CD4-positive, alpha-beta T cell (primary cell): Measurements from ENCODE around the gene ANKRD6. TPM values are rescaled to one million over a fixed set of nuclear protein-coding genes. Genes with fewer than 3 reads are reported as not detected.

ENCODE experiments used
- ATAC-seq: fragments of 200-7000 bp; cut with Tn5 transposase; one replicate; pipeline ENCODE4 v1.10.0; 2022; ENCODE audit warnings: mild to moderate bottlenecking; ENCODE audit not compliant: poor library complexity
- CTCF ChIA-PET: fragments of 350-600 bp; sonication (Branson Sonifier 250); formaldehyde crosslinking; loops from one replicate; lab custom pipeline; 2021; ENCODE audit warnings: antibody characterized with exemption, inconsistent platforms; lab: Charles Lee
- POLR2A ChIA-PET: fragments of 350-600 bp; sonication (Branson Sonifier 250); formaldehyde crosslinking; loops from one replicate; lab custom pipeline; 2021; ENCODE audit warnings: antibody characterized with exemption, inconsistent platforms; lab: Charles Lee
- DNase-seq, 14 experiments: peaks; one replicate each; pipeline ENCODE4 v3.0.0-alpha.2; 2013 to 2020; ENCODE audit warnings: mixed read lengths in 2 of 14
- H3K27ac ChIP-seq, 2 donors: one replicate each; pipeline versions ENCODE4 v1.5.1 to v1.7.0; 2013; ENCODE audit warnings: low read length in 2 of 2, low read depth in 1 of 2, mild to moderate bottlenecking in 1 of 2
- H3K27me3 ChIP-seq, 2 experiments: 1 replicate in 1 of 2; 2 replicates in 1 of 2; pipeline versions ENCODE4 v1.6.1 to v1.7.0; 2013; ENCODE audit warnings: low read length in 2 of 2, control low read depth in 1 of 2, mild to moderate bottlenecking in 1 of 2, moderate library complexity in 1 of 2; ENCODE audit not compliant: insufficient read depth in 2 of 2, control insufficient read depth in 1 of 2
- H3K36me3 ChIP-seq: one replicate; pipeline ENCODE4 v1.6.1; 2013; ENCODE audit warnings: low read length, control low read depth; ENCODE audit not compliant: insufficient read depth
- H3K4me1 ChIP-seq: one replicate; pipeline ENCODE4 v1.6.1; 2013; ENCODE audit warnings: low read length, control low read depth; ENCODE audit not compliant: insufficient read depth
- H3K4me3 ChIP-seq: one replicate; pipeline ENCODE4 v1.5.1; 2013; ENCODE audit warnings: mild to moderate bottlenecking, low read length, moderate library complexity
- H3K9me3 ChIP-seq, 2 experiments: 1 replicate in 1 of 2; 2 replicates in 1 of 2; pipeline versions ENCODE4 v1.6.1 to v1.7.0; 2013; ENCODE audit warnings: low read length in 2 of 2, mild to moderate bottlenecking in 2 of 2, control low read depth in 1 of 2, moderate library complexity in 1 of 2; ENCODE audit not compliant: control insufficient read depth in 1 of 2, insufficient read depth in 1 of 2
- H3K27ac Mint-ChIP-seq: one replicate; pipeline ENCODE4 v1.8.0; 2020; ENCODE audit warnings: mixed read lengths
- H3K27me3 Mint-ChIP-seq: one replicate; pipeline ENCODE4 v1.8.0; 2021; ENCODE audit warnings: mixed read lengths
- H3K36me3 Mint-ChIP-seq: one replicate; pipeline ENCODE4 v1.8.0; 2021; ENCODE audit warnings: low read depth, mixed read lengths
- H3K4me1 Mint-ChIP-seq: one replicate; pipeline ENCODE4 v1.8.0; 2021; ENCODE audit warnings: low read depth, mixed read lengths
- H3K4me3 Mint-ChIP-seq: one replicate; pipeline ENCODE4 v1.8.0; 2020; ENCODE audit warnings: mild to moderate bottlenecking, mixed read lengths
- H3K9me3 Mint-ChIP-seq: one replicate; pipeline ENCODE4 v1.8.0; 2020; ENCODE audit warnings: mixed read lengths
- intact Hi-C, 2 experiments: fragments of 100-400 bp; cut with DNase I in 1 of 2; cut with micrococcal nuclease in 1 of 2; formaldehyde crosslinking; loops; one replicate each; pipeline versions ENCODE4 v1.15.1 to v1.9.0; 2023 to 2025; cut with DNase I, micrococcal nuclease
- total RNA-seq, 174 experiments: library from RNA in 2 of 174; stranded (reverse) in 2 of 174; gene quantifications; one replicate each; pipeline ENCODE4 v1.2.3 and lab custom pipeline; 2021 to 2026
- TF ChIP-seq, protein P1 (sequence below): fragments of 200-600 bp; IDR thresholded peaks from one replicate; pipeline ENCODE4 v1.8.0; 2022; ENCODE audit warnings: antibody characterized with exemption, mild to moderate bottlenecking

Gene ANKRD6
- total RNA-seq, 2 experiments from 2014 or later: 3.8 to 4.8 TPM

GRCh38 chr6:89413006-89413400 is 19.9 kb upstream of the ANKRD6 start:
- no peaks in the 10 kb centered on the region for H3K9me3 ChIP-seq
- CTCF ChIA-PET: interaction anchor here (1.0 kb wide), 1 partner anchor 37 kb away, joined by 3 read pairs; no protein-coding TSS in a partner anchor

DNA sequence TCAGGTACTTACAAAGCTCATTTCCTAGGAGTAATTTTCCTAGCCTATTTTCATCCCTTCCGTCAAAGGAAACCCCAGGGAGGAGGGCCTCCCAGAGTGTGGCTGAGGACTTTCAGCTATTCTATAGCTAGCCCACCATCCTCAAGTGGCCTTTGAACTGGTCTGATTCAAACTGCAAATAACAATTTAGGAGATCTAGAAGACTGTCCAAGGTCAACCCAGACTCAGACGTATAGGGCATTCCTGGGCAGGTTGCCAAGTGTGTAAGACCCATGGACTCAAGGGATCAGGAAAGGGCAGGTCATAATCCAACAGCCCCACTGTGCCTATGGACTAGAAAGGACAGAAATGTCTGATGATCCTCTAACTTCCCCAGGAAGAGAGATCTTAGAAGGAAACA is 18.7 kb upstream of the ANKRD6 start:
- H3K4me3 ChIP-seq: no peak overlapping the region
- TF ChIP-seq, protein P1, sequence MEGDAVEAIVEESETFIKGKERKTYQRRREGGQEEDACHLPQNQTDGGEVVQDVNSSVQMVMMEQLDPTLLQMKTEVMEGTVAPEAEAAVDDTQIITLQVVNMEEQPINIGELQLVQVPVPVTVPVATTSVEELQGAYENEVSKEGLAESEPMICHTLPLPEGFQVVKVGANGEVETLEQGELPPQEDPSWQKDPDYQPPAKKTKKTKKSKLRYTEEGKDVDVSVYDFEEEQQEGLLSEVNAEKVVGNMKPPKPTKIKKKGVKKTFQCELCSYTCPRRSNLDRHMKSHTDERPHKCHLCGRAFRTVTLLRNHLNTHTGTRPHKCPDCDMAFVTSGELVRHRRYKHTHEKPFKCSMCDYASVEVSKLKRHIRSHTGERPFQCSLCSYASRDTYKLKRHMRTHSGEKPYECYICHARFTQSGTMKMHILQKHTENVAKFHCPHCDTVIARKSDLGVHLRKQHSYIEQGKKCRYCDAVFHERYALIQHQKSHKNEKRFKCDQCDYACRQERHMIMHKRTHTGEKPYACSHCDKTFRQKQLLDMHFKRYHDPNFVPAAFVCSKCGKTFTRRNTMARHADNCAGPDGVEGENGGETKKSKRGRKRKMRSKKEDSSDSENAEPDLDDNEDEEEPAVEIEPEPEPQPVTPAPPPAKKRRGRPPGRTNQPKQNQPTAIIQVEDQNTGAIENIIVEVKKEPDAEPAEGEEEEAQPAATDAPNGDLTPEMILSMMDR: no peak
- Mint-ChIP-seq H3K27ac (no peak overlapping the region), H3K4me1 (peaks cover 14% of the 10 kb centered on the region), H3K27me3 (peaks cover 23% of the 10 kb centered on the region), H3K36me3 (peaks cover 5% of the 10 kb centered on the region), H3K4me3 (peak overlapping the region; percentile 100), H3K9me3 (no peaks in the 10 kb centered on the region)
- H3K36me3 ChIP-seq: no peaks in the 10 kb centered on the region
- no peak for ATAC-seq
- POLR2A ChIA-PET: interaction anchor here (1.0 kb wide), 1 partner anchor 334 kb away, joined by 6 read pairs; the partner anchor contains the start of gene PNRC1
- H3K4me1 ChIP-seq: peaks cover 20% of the 10 kb centered on the region
- H3K27me3 ChIP-seq: peaks cover 0 to 4% of the 10 kb centered on the region in 2 experiments
- no peak overlapping the region for H3K27ac ChIP-seq
- intact Hi-C loops: loop anchor here (5.0 kb wide), 2 partner anchors 37 to 67 kb away; no protein-coding TSS in a partner anchor
- CTCF ChIA-PET: interaction anchor here (1.6 kb wide), 1 partner anchor 42 kb away, joined by 5 read pairs; no protein-coding TSS in a partner anchor
- no peaks in the 10 kb centered on the region for H3K9me3 ChIP-seq
- no peak for DNase-seq

More at GRCh38 chr6:89413006-89413400, 19.9 kb upstream of the ANKRD6 start:
- peak in 1 of 14 experiments; percentile 2 for DNase-seq
- Histone ChIP-seq H3K27me3 (peaks cover 0 to 4% of the 10 kb centered on the region in 2 experiments), H3K4me3 (peak overlapping the region; percentile 72), H3K27ac (no peak overlapping the region), H3K4me1 (peaks cover 20% of the 10 kb centered on the region), H3K36me3 (no peaks in the 10 kb centered on the region)
- Mint-ChIP-seq H3K36me3 (peaks cover 5% of the 10 kb centered on the region), H3K4me3 (peak overlapping the region; percentile 100), H3K9me3 (no peaks in the 10 kb centered on the region), H3K4me1 (peaks cover 14% of the 10 kb centered on the region), H3K27ac (no peak overlapping the region), H3K27me3 (peaks cover 19% of the 10 kb centered on the region)
- no peak for ATAC-seq
- POLR2A ChIA-PET: interaction anchor here (0.8 to 2.8 kb wide), 4 partner anchors 56 to 334 kb away, joined by 3 to 18 read pairs (median 5); partner anchors contain the start of gene PNRC1
- intact Hi-C loops: loop anchor here (5.0 kb wide), 2 partner anchors 36 to 66 kb away; no protein-coding TSS in a partner anchor
- TF ChIP-seq, protein P1: no peak

GRCh38 chr6:89415185-89415584 is 17.8 kb upstream of the ANKRD6 start:
- ChIA-PET CTCF (interaction anchor here (1.6 kb wide), 1 partner anchor 43 kb away, joined by 5 read pairs; no protein-coding TSS in a partner anchor), POLR2A (no interaction called here)
- Mint-ChIP-seq H3K4me1 (peaks cover 14% of the 10 kb centered on the region), H3K27ac (no peak overlapping the region), H3K9me3 (no peaks in the 10 kb centered on the region), H3K27me3 (peaks cover 23% of the 10 kb centered on the region), H3K36me3 (peaks cover 5% of the 10 kb centered on the region), H3K4me3 (peak overlapping the region; percentile 5)
- Histone ChIP-seq H3K4me1 (peaks cover 20% of the 10 kb centered on the region), H3K27me3 (peaks cover 0 to 4% of the 10 kb centered on the region in 2 experiments), H3K36me3 (no peaks in the 10 kb centered on the region), H3K9me3 (no peaks in the 10 kb centered on the region), H3K27ac (no peak overlapping the region), H3K4me3 (no peak overlapping the region)
- DNase-seq (no peak), ATAC-seq (no peak)
- TF ChIP-seq, protein P1: no peak
- intact Hi-C loops: no loop called here
